Fibroblast of mammary gland (primary cell): ENCODE measurements around the gene SYNDIG1.

Source experiments
- DNase-seq: peaks from one replicate; pipeline ENCODE4 v3.0.0-alpha.2; 2010; ENCODE audit warnings: low read depth
- H3K4me3 ChIP-seq: 2 replicates; pipeline ENCODE4 v1.5.1; 2011; ENCODE audit warnings: low read depth, mild to moderate bottlenecking, low read length, moderate library complexity; ENCODE audit not compliant: control insufficient read depth
- TF ChIP-seq, protein P1 (sequence below): conservative IDR thresholded peaks from 2 replicates; pipeline ENCODE4 v1.5.1; 2011; ENCODE audit warnings: low read depth, low read length, inconsistent platforms; ENCODE audit not compliant: control insufficient read depth, insufficient read depth

The SYNDIG1 gene

DNA sequence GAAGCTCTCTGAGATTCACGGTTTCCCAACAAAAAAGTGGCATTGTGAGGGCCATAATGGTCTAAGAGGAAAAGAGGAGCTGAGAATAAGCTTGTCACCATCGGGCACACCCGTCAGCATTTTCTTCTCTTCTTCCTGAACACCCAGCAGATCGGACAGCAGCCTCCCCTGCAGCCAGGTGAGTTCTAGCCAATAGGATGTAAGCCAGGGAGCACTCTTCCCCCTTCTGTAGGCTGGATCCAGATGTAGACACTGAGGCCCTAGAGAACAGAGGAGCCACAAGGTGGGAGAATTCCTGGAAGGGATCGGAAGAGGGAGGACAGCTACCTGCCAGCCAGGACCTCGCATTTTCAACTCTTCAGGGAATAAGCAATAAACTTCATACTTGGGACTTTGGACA is 228.0 kb downstream of the SYNDIG1 start:
- no peak for DNase-seq
- no peak overlapping the region for H3K4me3 ChIP-seq
- TF ChIP-seq, protein P1, sequence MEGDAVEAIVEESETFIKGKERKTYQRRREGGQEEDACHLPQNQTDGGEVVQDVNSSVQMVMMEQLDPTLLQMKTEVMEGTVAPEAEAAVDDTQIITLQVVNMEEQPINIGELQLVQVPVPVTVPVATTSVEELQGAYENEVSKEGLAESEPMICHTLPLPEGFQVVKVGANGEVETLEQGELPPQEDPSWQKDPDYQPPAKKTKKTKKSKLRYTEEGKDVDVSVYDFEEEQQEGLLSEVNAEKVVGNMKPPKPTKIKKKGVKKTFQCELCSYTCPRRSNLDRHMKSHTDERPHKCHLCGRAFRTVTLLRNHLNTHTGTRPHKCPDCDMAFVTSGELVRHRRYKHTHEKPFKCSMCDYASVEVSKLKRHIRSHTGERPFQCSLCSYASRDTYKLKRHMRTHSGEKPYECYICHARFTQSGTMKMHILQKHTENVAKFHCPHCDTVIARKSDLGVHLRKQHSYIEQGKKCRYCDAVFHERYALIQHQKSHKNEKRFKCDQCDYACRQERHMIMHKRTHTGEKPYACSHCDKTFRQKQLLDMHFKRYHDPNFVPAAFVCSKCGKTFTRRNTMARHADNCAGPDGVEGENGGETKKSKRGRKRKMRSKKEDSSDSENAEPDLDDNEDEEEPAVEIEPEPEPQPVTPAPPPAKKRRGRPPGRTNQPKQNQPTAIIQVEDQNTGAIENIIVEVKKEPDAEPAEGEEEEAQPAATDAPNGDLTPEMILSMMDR: no peak

DNA sequence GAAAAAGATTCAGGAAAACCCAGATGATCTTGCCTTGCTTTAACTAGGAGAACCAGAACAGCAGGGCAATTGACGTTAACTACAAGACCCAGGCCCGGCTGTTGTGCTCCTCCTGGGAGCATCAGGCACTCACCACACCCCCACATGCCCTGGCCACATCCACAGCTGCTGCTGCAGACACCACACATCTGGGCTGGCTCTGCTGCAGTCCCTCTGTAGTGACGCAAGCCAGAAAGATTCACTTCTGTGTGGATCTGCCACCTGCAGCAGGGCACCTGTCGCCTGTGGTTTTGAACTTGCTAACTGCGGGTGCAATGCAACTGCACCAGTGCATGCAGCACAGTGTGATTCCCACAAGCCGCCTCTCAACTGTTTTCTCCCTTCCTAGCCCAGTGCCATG is 228.8 kb downstream of the SYNDIG1 start:
- TF ChIP-seq, protein P1: no peak
- no peak overlapping the region for H3K4me3 ChIP-seq
- DNase-seq: no peak

DNA sequence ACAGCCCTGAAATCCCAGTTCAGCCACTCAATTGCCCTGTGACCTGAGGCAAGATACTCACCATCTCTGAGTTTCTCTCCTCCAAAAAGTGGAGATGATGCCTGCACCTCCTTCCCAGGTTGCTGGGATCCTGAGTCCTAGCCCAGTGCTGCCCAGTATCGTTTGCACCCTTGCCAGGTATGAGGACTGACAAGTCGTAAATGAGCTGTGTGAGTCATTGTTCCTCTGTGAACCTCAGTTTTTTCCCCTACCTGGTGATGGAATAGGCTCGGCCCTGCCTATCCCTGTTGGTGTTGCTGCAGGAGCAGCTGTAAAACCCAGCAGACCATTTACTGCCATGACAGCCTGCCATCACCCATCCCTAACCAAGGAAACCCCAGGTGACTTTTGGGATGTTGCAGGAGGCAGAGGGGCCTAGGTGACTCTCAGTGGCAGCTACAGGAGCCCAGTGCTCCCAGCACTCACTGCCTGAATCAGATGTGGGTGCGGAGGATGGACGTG is 229.3 kb downstream of the SYNDIG1 start:
- no peak for DNase-seq
- TF ChIP-seq, protein P1: no peak
- no peak overlapping the region for H3K4me3 ChIP-seq

DNA sequence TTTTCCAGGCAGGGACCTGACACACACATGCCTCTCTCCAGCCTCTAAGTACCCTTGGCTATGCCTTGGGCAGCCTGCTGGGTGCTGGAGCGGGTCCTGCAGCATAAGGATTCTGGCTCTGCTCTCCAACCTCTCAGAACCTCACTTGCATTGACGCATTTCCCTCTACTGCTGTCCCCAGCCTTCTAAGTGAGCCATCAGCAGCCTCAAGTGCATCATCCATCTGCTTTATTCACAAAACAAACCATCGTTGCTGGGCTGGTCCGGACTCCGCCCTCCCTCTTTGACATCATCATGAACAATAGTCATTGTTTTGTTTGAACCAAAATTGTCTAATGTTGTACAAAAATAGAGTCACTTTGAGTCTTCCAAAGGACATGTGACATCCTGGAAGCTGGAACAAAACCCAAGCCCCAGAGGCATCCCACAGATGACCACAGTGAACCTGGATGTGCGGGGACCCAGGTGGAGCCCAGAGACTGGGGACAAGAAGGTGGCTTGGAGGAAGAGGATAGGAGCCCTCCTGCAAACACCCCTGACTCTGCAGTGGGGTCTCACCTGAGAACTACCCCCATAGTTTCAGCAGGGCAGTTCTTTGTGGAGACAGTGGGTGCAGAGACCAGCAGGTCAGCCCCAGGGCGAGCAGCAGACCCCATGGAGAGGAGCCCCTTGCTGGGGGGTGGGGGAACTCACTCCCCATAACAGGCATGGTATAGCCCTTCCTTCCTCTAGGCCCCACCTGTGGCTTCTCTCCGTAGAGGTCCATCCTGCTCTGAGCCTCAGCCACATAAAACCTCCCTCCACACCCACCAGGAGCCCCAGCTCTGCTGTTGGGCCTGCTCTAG is 230.1 kb downstream of the SYNDIG1 start:
- H3K4me3 ChIP-seq: no peak overlapping the region
- TF ChIP-seq, protein P1: no peak
- DNase-seq: no peak

DNA sequence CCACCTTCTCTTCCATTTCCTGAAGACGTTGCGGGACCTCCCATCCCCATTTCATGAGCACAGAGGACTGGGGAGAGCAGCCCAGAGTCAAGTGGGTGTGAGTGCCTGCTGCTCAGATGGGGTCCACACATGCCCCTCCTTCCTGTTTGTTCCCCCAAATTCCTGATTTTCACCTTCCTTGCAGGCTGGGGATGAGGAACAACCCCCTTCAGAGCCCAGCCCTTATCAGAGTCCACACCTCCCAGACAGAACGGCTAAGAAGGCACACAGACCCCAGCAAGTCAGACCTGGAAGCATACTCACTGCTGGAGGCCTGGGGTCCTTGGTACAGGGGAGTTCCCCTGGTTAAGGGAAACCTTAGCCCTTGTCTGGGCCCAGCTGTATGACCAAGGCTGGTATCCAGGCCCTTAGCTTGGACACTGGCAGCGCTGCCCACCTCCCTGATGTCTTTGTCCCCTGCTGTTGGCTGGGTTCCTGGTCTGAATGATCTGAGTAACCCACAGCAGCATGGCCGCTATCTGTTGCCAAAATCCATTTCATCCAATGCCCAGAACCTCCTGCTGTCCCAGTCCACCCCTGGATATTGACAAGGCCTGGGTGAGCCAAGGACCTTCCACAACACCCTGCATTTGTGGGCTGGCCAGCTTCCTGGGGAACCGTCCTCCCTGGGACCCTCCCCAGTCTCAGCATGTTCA is 230.9 kb downstream of the SYNDIG1 start:
- TF ChIP-seq, protein P1: no peak
- no peak for DNase-seq
- no peak overlapping the region for H3K4me3 ChIP-seq

DNA sequence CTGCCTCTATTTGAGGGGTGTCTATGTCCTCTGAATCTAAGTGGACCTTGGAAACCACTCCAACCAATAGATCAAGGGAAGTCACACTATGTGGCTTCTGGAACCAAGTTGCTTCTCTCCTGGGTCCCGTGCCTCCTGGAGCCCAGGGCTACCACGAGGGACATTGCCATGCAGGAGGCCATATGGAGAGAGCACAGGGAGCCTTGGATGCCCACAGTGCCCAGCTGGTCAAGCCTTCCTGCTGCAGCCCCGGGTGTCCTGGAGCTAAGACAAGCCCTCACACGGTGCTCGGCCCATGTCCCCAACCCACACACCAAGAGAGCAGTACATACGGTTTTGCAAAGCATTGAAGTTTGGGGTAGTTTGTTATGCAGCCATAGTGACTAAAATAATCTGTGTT is 231.6 kb downstream of the SYNDIG1 start:
- H3K4me3 ChIP-seq: no peak overlapping the region
- TF ChIP-seq, protein P1: no peak
- no peak for DNase-seq
